ENCODE data around the gene CCDC12.

DNA sequence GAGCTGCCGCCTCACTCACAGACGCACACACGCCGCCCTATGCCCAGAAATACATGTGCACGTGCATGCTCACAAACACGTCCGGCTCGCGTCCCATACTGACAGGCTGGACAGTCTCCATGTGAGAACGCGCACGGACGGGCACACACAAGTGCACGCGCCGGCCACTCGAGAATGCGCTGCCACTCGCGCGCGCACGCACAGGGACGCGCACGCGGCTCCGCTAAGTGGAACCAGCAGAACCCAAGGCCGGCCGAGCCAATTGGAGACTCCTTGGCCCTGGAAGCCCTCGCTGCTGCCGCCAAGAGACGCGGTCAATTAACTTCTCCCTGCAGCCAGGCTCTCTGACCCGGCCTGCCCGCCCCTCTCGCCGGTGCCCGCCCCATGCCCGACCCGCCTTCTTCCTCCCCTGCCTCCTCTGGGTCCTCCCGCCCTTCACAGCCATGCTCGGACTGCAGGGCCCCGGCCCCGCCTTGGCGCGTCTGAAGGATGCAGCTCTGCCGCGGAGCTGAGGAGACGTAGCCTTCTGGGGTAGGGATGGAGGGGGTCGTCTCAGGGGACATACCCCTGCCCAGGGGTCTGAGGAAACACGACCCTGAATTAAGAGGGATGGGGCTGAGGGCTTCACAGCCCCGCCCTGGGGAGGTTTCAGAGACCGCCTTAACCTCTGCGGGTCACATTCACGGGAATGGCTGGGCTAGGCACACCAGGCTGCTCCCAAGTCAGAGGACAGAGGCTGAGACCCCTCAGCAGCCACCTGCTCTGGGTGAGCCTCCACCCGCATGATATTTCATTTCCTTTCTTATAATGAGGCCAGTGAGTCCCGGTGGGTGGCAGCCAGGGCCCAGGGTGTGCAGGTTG, 84.0 kb downstream of the CCDC12 start:
- TF ChIP-seq, protein P1, sequence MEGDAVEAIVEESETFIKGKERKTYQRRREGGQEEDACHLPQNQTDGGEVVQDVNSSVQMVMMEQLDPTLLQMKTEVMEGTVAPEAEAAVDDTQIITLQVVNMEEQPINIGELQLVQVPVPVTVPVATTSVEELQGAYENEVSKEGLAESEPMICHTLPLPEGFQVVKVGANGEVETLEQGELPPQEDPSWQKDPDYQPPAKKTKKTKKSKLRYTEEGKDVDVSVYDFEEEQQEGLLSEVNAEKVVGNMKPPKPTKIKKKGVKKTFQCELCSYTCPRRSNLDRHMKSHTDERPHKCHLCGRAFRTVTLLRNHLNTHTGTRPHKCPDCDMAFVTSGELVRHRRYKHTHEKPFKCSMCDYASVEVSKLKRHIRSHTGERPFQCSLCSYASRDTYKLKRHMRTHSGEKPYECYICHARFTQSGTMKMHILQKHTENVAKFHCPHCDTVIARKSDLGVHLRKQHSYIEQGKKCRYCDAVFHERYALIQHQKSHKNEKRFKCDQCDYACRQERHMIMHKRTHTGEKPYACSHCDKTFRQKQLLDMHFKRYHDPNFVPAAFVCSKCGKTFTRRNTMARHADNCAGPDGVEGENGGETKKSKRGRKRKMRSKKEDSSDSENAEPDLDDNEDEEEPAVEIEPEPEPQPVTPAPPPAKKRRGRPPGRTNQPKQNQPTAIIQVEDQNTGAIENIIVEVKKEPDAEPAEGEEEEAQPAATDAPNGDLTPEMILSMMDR (IDR thresholded peaks at IDR 0.05) = no peak
- no peak for TF ChIP-seq POLR2A (IDR thresholded peaks at IDR 0.05)

Data from lower leg skin (tissue), 3 donors.